MM.1S (cell line): ENCODE measurements around the gene SP3.

ENCODE experiments used
- CTCF ChIP-seq: fragments of 300-600 bp; sonication (generic); IDR thresholded peaks from 2 replicates; pipeline ENCODE4 v1.5.1; 2016; ENCODE audit warnings: antibody characterized with exemption, low read length, mixed read lengths
- EZH2 ChIP-seq: fragments of 300-600 bp; sonication (generic); optimal IDR thresholded peaks from 2 replicates; pipeline ENCODE3; 2017; ENCODE audit warnings: low read depth, mild to moderate bottlenecking, antibody characterized with exemption, low read length, mixed read lengths

GRCh38 chr2:173972165-173972564 is 7.0 kb upstream of the SP3 start:
- TF ChIP-seq EZH2 (no peak), CTCF (no peak)
